Measurements from ENCODE around the gene MKRN2.
A peak's percentile ranks its signal among the peaks of the same experiment; 100 is the strongest.

The MKRN2 gene

DNA sequence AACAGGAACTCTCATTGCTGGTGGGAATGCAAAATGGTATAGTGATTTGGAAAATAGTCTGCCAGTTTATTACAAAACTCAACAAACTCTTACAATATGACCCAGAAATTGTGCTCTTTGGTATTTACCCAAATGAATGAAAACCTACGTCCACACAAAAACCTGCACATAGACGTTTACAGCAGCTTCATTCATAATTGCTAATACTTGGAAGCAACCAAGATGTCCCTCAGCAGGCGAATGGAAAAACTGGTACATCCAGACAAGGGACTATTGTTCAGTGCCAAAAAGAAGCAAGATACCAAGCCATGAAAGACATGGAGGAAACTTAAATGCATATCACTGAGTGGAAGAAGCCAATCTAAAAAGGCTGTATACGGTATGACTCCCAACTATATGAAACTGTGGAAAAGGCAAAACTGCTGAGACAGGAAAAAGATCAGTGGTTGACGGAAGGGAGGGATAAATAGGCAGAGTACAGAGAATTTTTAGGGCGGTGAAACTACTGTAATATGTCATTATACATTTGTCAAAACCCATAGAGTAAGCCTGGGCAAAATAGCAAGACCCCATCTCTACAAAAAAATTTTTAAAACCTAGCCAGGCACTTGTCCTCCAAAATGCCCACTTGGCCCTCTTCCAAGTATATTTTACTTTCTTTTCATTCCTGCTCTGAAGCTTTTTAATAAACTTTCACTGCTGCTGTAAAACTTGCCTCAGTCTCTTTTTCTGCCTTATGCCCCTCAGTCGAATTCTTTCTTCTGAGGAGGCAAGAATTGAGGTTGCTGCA is 6.7 kb upstream of the MKRN2 start:
- DNase-seq (ENCODE audit: extremely low read depth in 1 of 2, low read depth in 1 of 2): no peak

DNA sequence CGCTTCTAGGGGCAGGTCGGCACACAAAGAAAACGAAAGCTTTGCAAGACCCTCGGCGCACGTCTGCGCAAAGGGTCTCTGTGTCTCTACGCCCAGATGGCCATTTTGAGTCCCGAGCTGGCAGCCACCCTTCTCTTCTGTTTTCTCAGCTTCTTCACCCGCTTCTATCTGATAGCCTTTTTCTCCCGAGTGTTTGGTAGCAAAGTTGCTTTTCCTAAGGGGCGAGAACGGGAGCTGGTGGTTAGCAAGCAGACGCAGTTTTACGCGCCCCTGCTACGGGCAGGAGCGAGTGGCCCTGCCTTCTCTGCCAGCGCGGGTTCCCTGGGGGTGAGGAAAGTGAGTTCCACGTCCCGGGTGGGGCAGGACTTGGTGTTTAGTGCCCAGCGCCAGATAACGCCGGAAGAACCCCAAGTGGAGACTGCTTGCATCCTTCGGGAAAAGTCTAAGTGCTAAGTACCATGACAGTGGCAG is 2.9 kb upstream of the MKRN2 start:
- DNase-seq (ENCODE audit: extremely low read depth in 1 of 2, low read depth in 1 of 2): no peak

DNA sequence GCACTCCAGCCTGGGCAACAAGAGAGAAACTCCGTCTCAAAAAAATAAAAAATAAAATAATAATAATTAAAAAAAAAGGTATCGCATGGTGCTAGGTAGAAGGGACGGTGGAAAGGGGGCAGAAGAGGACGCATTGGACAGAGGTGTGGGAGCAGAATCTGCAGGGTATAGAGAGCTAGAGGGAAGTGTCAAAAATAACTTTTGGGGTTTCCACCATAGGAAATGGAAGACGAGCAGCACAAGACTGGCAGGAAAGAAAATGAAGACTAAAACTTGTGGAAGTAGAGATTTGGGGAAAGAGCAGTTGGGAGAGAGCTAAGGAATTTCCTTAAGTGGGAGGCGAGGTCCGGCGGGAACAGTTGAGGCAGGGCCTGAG is 585 bp upstream of the MKRN2 start:
- no peak for DNase-seq (ENCODE audit: extremely low read depth in 1 of 2, low read depth in 1 of 2)

DNA sequence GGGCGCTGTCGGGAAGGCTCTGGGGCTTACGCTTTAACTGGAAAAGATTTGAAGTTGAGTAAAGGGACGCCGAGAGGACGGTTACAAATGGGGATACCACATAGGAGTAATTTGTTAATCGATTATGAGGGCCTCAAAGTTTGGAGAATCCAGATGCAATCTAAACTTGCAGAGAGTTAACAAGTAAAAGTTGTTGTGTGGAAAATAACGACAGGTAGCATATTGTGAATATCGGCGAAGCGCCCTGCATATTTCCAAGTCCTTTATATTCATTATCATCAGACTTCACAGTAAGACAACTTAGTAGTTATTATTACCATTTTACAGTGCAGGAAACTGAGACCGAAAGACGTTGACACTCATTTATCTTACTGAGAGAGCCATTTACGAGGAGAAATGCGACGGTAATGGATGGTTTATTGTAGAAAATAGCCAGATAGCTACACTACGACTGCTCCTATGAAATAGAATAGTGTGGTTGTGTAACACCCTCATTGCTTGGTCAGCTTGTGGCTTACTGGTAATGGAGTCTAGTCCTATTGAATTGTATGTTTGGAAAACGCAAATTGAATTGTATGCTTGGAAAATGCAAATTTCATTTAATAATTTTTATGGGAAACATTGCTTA is 700 bp downstream of the MKRN2 start:
- no peak for DNase-seq (ENCODE audit: extremely low read depth in 1 of 2, low read depth in 1 of 2)

DNA sequence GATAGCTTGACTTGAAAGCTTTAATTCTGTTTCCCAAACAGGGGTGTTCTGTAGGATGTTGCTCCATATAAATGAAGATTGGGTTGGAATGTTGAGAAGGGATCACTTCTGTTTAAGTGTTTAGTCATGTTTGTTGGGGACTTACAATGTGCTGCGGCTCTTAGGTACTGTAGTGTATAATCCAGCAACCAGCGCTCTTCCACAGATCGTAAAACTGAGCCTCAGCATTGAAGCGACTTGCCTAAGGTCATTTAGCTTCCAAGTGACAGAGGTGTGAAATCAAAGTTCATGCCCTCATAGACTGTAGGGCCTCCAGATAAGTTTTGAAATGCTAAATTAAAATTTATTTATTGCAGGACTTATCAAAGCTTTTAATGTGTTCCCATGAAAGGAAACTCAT is 1.8 kb downstream of the MKRN2 start:
- no peak for DNase-seq (ENCODE audit: extremely low read depth in 1 of 2, low read depth in 1 of 2)

DNA sequence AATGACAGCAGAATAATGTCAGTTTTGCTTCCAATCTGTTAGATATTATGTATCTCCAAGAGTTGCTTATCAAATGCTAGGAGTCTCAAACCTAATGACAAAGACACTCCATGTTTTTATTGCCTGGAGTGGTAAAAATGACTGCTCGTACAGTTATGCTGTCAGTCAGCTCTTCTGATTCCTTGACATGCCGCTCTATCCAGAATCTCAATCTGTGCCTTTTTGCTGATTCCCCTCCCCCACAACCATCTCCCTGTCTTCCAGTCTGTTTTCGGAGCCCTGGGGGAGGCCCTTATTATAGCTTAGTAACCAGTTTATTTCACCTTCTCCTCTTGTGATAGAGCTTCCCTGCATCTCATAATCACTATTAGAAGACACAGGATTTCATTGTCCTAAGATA is 2.6 kb downstream of the MKRN2 start:
- DNase-seq (ENCODE audit: extremely low read depth in 1 of 2, low read depth in 1 of 2): no peak

DNA sequence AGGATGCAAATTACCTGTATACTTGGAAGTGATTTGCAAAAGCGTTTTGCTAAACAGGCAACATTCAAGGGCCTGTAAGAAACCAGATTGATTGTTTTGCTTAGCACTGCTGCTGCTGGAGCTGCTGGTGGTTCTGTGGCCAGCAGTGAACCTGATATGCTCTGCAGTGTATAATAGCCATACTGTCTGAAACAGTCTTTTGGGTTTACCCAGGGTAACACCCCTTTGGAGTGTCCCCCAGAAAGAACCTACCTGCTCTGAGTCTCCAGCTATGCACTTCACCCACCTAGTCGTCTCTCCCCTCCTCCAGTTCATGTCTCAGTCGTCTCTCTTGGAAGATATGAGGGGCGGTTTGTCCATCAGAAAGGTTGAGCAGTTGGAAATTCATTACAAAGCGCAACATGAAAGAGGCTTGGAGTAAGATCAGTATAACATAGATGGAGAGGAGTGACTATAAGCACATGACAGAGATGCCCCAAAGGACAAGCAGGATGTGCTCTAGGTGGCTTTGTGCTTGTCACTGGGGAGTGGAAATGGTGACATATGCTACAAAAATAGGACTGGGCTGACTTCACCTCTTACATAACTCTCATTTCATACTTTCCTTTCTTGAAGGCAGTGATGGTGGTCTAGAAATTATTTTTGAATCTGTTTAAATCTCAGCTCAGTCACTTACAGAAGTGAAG is 3.8 kb downstream of the MKRN2 start:
- DNase-seq (ENCODE audit: extremely low read depth in 1 of 2, low read depth in 1 of 2): peak in 1 of 2 donors; percentile 20

DNA sequence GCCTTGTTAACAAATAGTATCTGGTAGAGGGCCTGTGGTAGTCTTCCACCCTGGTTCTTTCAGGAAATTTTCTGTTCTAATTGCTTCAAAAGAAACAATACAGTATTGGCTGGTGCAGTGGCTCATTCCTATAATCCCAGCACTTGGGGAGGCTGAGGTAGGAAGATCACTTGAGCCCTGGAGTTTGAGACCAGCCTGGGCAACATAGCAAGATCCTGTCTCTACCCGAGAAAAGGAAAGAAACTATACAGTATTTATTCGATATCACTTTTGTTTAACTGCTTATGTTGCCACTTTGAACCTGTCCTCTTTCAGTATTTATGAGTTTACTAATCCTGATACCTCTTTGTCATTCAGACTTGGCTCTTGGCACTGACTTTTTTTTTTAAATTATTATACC is 4.5 kb downstream of the MKRN2 start:
- DNase-seq (ENCODE audit: extremely low read depth in 1 of 2, low read depth in 1 of 2): no peak

DNA sequence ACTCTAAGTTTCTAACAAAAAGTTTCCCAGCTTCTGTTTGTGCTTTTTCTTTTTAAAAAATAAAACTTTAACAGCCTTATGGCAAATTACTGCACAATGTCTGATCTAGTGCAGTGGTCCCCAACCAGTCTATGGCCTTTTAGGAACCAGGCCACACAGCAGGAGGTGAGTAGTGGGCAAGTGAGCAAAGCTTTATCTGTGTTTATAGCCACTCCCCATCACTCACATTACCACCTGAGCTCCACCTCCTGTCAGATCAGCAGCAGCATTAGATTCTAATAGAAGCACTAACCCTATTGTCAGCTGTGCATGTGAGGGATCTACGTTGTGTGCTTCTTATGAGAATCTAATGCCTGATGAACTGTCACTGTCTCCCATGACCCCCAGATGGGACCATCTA is 5.6 kb downstream of the MKRN2 start:
- no peak for DNase-seq (ENCODE audit: extremely low read depth in 1 of 2, low read depth in 1 of 2)

DNA sequence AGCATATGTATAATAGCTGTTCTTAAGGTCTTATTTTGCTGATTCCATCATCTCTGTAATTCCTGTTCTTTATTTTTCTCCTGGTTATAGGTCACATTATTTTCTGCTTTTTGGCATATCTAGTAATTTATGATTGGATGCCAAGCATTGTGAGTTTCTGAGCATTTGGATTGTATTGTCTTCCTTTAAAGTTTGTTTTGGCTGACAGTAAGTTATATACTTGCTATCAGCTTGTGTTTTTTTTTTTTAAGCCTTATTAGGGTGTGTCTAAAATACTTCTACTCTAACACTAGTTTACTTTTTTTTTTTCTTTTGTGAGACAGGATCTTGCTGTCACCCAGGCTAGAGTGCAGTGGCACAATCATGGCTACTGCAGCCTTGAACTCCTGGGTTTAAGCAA is 10.1 kb downstream of the MKRN2 start:
- no peak for DNase-seq (ENCODE audit: extremely low read depth in 1 of 2, low read depth in 1 of 2)

DNA sequence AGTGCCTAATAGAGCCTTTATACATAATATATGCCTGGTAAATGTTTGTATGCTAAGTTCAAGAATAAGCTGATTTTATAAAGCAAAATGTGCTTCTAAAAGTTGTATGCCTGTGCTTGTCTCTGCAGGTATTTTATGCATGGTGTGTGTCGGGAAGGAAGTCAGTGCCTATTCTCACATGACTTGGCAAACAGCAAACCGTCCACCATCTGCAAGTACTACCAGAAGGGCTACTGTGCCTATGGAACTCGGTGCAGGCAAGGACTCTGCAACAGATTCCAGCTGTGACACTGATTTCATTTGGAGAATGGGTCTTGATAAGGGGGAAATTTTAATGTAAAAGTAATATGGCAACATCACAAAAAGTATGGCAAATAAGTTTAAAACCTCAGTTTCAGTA is 11.9 kb downstream of the MKRN2 start:
- no peak for DNase-seq (ENCODE audit: extremely low read depth in 1 of 2, low read depth in 1 of 2)

DNA sequence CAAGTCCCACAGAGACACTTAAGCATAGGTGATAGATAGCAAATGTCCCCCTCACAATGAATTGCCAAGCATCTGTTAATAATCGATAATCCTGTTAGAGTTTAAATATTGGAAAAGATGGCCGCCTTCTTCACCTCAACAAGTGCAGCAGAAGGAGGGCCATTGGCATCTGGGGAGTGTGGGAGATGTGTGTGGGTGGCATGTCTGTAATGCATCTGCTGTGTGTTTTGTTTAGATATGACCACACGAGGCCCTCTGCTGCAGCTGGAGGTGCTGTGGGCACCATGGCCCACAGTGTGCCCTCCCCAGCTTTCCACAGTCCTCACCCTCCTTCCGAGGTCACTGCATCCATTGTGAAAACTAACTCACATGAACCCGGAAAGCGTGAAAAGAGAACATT is 12.9 kb downstream of the MKRN2 start:
- DNase-seq (ENCODE audit: extremely low read depth in 1 of 2, low read depth in 1 of 2): no peak

DNA sequence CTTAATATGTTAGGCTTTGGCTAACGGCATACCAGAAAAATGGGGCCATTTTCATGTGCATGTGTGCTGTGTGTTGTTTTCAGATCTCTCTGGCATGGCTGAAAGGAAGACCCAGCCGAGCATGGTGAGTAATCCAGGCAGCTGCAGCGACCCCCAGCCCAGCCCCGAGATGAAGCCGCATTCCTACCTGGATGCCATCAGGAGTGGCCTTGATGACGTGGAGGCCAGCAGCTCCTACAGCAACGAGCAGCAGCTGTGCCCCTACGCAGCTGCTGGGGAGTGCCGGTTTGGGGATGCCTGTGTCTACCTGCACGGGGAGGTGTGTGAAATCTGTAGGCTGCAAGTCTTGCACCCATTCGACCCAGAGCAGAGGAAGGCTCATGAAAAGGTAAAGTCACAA is 15.1 kb downstream of the MKRN2 start:
- DNase-seq (ENCODE audit: extremely low read depth in 1 of 2, low read depth in 1 of 2): no peak

DNA sequence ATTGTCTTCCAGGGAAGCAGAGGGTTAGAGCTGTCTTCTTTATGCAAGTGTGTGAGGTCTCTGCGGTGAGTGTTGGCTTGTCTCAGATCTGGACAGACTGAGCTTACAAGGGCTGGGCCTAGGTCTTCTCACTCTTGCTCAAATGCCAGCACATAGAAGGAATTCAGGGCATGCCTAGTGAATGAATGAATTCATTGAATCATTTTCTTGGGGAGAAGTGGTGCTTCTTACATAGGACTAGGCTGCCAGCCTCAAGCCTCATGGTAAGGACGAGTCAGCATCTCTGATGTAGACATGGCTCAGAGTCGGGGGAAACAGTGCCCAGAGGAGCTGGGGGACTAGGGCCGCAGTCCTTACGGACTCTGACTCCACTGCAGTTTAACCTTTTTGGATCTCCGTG is 17.2 kb downstream of the MKRN2 start:
- no peak for DNase-seq (ENCODE audit: extremely low read depth in 1 of 2, low read depth in 1 of 2)

DNA sequence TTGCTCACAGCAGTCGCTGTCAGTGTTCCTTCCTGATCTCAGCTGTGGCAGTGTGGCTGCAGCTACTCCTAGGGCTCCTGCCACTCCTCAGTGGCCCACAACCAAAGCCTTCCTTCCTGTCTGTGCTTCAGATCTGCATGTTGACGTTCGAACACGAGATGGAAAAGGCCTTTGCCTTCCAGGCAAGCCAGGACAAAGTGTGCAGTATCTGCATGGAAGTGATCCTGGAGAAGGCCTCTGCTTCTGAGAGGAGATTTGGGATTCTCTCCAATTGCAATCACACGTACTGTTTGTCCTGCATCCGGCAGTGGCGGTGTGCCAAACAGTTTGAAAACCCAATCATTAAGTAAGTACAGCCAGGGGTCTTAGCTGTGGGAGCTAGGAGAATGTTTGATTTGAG is 17.8 kb downstream of the MKRN2 start:
- no peak for DNase-seq (ENCODE audit: extremely low read depth in 1 of 2, low read depth in 1 of 2)

DNA sequence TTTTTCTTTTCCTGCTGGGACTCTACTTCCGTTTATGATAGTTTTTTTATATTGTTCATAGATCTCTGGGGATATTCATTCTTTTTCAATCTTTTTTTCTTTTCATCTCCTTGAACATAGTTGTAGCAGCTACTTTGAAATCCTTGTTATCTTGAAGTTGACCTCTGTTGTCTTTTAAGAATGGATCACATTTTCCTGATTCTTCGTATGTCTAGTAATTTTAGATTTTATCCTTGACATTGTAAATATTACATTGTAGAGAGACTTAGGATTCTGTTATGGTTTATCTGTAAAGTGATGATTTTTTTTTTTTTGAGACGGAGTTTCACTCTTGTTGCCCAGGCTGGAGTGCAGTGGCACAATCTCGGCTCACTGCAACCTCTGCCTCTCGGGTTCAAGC is 20.5 kb downstream of the MKRN2 start:
- no peak for DNase-seq (ENCODE audit: extremely low read depth in 1 of 2, low read depth in 1 of 2)

DNA sequence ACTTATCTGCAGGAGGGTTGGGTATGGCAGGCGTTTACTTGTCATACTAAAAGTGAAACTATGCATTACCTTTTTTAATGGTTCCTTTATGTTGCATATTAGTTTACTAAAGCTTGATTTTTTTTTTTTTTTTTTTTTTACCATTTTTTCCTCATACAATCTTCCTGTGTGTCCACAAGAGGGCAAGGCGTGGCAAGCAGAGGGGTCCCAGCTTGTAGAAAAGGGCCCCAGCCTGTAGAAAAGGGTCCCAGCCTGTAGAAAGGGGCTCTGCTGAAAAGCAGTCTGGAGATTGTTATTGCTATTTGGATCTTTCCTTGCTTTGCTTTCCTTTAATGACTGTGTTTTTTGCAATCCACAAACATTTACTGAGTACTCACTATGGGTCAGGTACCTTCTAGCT is 21.9 kb downstream of the MKRN2 start:
- no peak for DNase-seq (ENCODE audit: extremely low read depth in 1 of 2, low read depth in 1 of 2)

DNA sequence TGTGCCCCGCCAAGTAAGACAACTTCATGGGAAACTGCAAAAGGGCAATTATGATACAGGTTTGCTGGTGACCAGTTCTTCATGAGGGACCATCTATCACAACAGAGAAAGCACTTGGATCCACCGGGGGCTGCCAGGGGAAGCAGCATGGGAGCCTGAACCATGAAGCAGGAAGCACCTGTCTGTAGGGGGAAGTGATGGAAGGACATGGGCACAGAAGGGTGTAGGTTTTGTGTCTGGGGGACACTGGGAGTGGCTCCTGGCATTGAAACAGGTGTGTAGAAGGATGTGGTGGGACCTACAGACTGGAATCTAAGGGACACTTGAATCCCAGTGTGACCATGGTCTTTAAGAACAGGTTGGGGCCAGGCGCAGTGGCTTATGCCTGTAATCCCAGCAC is 22.6 kb downstream of the MKRN2 start:
- no peak for DNase-seq (ENCODE audit: extremely low read depth in 1 of 2, low read depth in 1 of 2)

DNA sequence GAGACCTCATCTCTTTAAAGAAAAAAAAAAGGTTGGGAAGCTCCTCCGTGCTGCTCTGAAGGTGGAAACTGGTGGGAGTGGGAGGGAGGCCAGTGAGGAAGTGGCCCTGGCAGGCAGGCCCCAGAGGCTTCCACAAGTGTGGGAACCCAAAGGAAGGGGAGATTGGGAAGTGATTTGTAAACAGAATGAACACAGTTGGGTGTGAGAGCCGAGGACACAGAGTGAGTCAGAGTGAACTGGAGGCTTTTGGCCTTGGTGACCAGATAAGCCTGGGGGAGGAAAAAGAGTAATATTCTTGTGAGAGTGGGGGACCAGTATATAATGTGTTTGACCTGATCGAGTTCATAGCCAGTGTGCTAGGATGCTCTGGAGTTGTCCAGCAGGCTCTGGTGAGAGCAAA is 23.0 kb downstream of the MKRN2 start:
- no peak for DNase-seq (ENCODE audit: extremely low read depth in 1 of 2, low read depth in 1 of 2)

DNA sequence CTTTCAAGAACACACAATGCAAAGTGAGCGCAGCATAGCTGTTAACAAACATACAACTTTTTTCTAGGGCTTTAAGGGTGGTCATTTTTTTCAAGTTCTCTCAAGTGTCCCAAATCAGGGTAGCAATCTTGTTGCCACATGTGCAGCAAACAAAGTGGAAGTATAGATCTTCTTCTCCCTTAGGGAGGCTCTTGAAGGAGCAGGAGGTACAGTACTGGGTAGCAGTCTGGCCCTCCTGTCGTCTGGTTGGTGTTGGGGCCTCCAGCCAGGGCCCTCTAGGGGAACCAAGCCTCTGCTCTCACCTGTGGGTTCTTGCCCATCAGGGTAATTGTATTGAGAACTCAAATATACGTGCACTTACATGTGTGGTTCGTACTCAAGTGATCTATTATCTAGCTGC is 25.8 kb downstream of the MKRN2 start:
- DNase-seq (ENCODE audit: extremely low read depth in 1 of 2, low read depth in 1 of 2): no peak

DNA sequence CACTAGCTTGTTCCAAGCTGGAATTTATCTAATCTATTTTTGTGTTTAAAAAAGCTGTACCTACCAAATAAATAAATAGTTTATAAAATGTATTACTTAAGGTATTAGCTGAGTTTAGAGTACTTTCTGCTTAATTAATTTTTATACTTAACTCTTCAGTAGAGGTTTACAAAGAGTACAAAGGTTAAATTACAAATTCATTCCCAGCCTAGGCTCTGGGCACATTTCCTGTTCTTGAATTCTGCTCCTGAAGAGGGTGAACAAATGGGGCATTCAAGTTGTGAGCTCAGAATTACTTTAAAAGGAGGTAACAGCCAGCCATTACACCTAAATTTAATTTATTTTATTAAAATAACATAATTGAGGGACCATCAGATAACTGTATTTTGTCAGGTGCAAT is 26.4 kb downstream of the MKRN2 start:
- no peak for DNase-seq (ENCODE audit: extremely low read depth in 1 of 2, low read depth in 1 of 2)

DNA sequence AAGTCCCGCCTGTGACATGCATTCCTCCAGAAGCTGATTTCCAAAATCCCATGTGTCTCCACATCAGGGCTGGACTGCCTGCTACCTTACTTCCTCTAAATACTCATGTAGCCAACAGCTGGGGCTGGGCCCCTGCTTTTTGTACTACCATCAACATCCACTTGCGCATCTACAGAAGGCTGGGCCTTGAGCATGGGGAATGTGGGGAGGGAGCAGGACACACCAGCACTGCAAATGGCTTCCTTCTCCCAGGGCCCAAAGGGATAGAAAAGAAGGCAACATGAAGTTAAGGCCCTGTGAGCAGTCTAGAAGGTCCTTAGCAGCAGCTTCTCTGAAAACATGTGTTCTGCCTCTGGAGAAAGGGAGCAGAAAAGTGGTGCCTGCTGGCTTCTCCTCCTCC is 27.2 kb downstream of the MKRN2 start:
- no peak for DNase-seq (ENCODE audit: extremely low read depth in 1 of 2, low read depth in 1 of 2)
